ENCODE data around the gene RBMS1.

Gene RBMS1

GRCh38 chr2:160246356-160246755, 247.3 kb downstream of the RBMS1 start:
- Histone ChIP-seq H3K4me1 (ENCODE audit: control insufficient read depth, insufficient read depth, low read length) (no peaks in the 10 kb centered on the region), H3K9me3 (ENCODE audit: control insufficient read depth, insufficient read depth, low read length) (no peaks in the 10 kb centered on the region), H3K27me3 (ENCODE audit: control insufficient read depth, insufficient read depth, low read length) (no peaks in the 10 kb centered on the region), H3K27ac (ENCODE audit: low read length) (no peak overlapping the region), H3K36me3 (ENCODE audit: control insufficient read depth, insufficient read depth, low read length) (no peaks in the 10 kb centered on the region), H3K4me3 (ENCODE audit: low read length) (no peak overlapping the region)
- DNase-seq (ENCODE audit: low read depth, low spot score): no peak
- no CpG with 5 or more reads among the region's 2 CpGs for WGBS (ENCODE audit: insufficient coverage, insufficient read length)

- no CpG with 5 or more reads among the region's 5 CpGs for WGBS (ENCODE audit: insufficient coverage, insufficient read length)
- H3K36me3 ChIP-seq (ENCODE audit: control insufficient read depth, insufficient read depth, low read length): no peaks in the 10 kb centered on the region
- no peak overlapping the region for H3K27ac ChIP-seq (ENCODE audit: low read length)
- no peaks in the 10 kb centered on the region for H3K9me3 ChIP-seq (ENCODE audit: control insufficient read depth, insufficient read depth, low read length)
- no peaks in the 10 kb centered on the region for H3K27me3 ChIP-seq (ENCODE audit: control insufficient read depth, insufficient read depth, low read length)
- H3K4me3 ChIP-seq (ENCODE audit: low read length): no peak overlapping the region
- no peaks in the 10 kb centered on the region for H3K4me1 ChIP-seq (ENCODE audit: control insufficient read depth, insufficient read depth, low read length)
- no peak for DNase-seq (ENCODE audit: low read depth, low spot score)
Measured at GRCh38 chr2:160245614-160246155, 247.9 kb downstream of the RBMS1 start.

GRCh38 chr2:160242893-160243564, 250.6 kb downstream of the RBMS1 start:
- Histone ChIP-seq H3K9me3 (ENCODE audit: control insufficient read depth, insufficient read depth, low read length) (no peaks in the 10 kb centered on the region), H3K36me3 (ENCODE audit: control insufficient read depth, insufficient read depth, low read length) (no peaks in the 10 kb centered on the region), H3K4me1 (ENCODE audit: control insufficient read depth, insufficient read depth, low read length) (no peaks in the 10 kb centered on the region), H3K27ac (ENCODE audit: low read length) (no peak overlapping the region), H3K27me3 (ENCODE audit: control insufficient read depth, insufficient read depth, low read length) (no peaks in the 10 kb centered on the region), H3K4me3 (ENCODE audit: low read length) (no peak overlapping the region)
- DNase-seq (ENCODE audit: low read depth, low spot score): no peak
- WGBS (ENCODE audit: insufficient coverage, insufficient read length): no CpG with 5 or more reads among the region's 3 CpGs

- Histone ChIP-seq H3K27me3 (ENCODE audit: control insufficient read depth, insufficient read depth, low read length) (no peaks in the 10 kb centered on the region), H3K4me3 (ENCODE audit: low read length) (no peak overlapping the region), H3K36me3 (ENCODE audit: control insufficient read depth, insufficient read depth, low read length) (no peaks in the 10 kb centered on the region), H3K27ac (ENCODE audit: low read length) (no peak overlapping the region), H3K4me1 (ENCODE audit: control insufficient read depth, insufficient read depth, low read length) (no peaks in the 10 kb centered on the region), H3K9me3 (ENCODE audit: control insufficient read depth, insufficient read depth, low read length) (no peaks in the 10 kb centered on the region)
- WGBS (ENCODE audit: insufficient coverage, insufficient read length): no CpG with 5 or more reads among the region's 4 CpGs
- DNase-seq (ENCODE audit: low read depth, low spot score): no peak
Measured at GRCh38 chr2:160241251-160242137, 252.1 kb downstream of the RBMS1 start.

- H3K36me3 ChIP-seq (ENCODE audit: control insufficient read depth, insufficient read depth, low read length): no peaks in the 10 kb centered on the region
- no peaks in the 10 kb centered on the region for H3K9me3 ChIP-seq (ENCODE audit: control insufficient read depth, insufficient read depth, low read length)
- DNase-seq (ENCODE audit: low read depth, low spot score): no peak
- no peak overlapping the region for H3K27ac ChIP-seq (ENCODE audit: low read length)
- no CpG with 5 or more reads among the region's 5 CpGs for WGBS (ENCODE audit: insufficient coverage, insufficient read length)
- H3K4me1 ChIP-seq (ENCODE audit: control insufficient read depth, insufficient read depth, low read length): no peaks in the 10 kb centered on the region
- no peak overlapping the region for H3K4me3 ChIP-seq (ENCODE audit: low read length)
- no peaks in the 10 kb centered on the region for H3K27me3 ChIP-seq (ENCODE audit: control insufficient read depth, insufficient read depth, low read length)
Measured at GRCh38 chr2:160239436-160239835, 254.2 kb downstream of the RBMS1 start.

- no peak overlapping the region for H3K27ac ChIP-seq (ENCODE audit: low read length)
- DNase-seq (ENCODE audit: low read depth, low spot score): no peak
- H3K4me1 ChIP-seq (ENCODE audit: control insufficient read depth, insufficient read depth, low read length): no peaks in the 10 kb centered on the region
- no CpG with 5 or more reads among the region's 4 CpGs for WGBS (ENCODE audit: insufficient coverage, insufficient read length)
- H3K9me3 ChIP-seq (ENCODE audit: control insufficient read depth, insufficient read depth, low read length): no peaks in the 10 kb centered on the region
- H3K27me3 ChIP-seq (ENCODE audit: control insufficient read depth, insufficient read depth, low read length): no peaks in the 10 kb centered on the region
- no peak overlapping the region for H3K4me3 ChIP-seq (ENCODE audit: low read length)
- no peaks in the 10 kb centered on the region for H3K36me3 ChIP-seq (ENCODE audit: control insufficient read depth, insufficient read depth, low read length)
Measured at GRCh38 chr2:160238392-160238791, 255.2 kb downstream of the RBMS1 start.

- Histone ChIP-seq H3K4me1 (ENCODE audit: control insufficient read depth, insufficient read depth, low read length) (no peaks in the 10 kb centered on the region), H3K27me3 (ENCODE audit: control insufficient read depth, insufficient read depth, low read length) (no peaks in the 10 kb centered on the region), H3K27ac (ENCODE audit: low read length) (no peak overlapping the region), H3K9me3 (ENCODE audit: control insufficient read depth, insufficient read depth, low read length) (no peaks in the 10 kb centered on the region), H3K4me3 (ENCODE audit: low read length) (no peak overlapping the region), H3K36me3 (ENCODE audit: control insufficient read depth, insufficient read depth, low read length) (no peaks in the 10 kb centered on the region)
- WGBS (ENCODE audit: insufficient coverage, insufficient read length): no CpG with 5 or more reads among the region's 3 CpGs
- DNase-seq (ENCODE audit: low read depth, low spot score): no peak
Measured at GRCh38 chr2:160232905-160233475, 260.6 kb downstream of the RBMS1 start.

- no peak overlapping the region for H3K4me3 ChIP-seq (ENCODE audit: low read length)
- no CpG with 5 or more reads among the region's 1 CpG for WGBS (ENCODE audit: insufficient coverage, insufficient read length)
- DNase-seq (ENCODE audit: low read depth, low spot score): no peak
- no peaks in the 10 kb centered on the region for H3K36me3 ChIP-seq (ENCODE audit: control insufficient read depth, insufficient read depth, low read length)
- H3K27ac ChIP-seq (ENCODE audit: low read length): no peak overlapping the region
- H3K9me3 ChIP-seq (ENCODE audit: control insufficient read depth, insufficient read depth, low read length): no peaks in the 10 kb centered on the region
- H3K27me3 ChIP-seq (ENCODE audit: control insufficient read depth, insufficient read depth, low read length): no peaks in the 10 kb centered on the region
- no peaks in the 10 kb centered on the region for H3K4me1 ChIP-seq (ENCODE audit: control insufficient read depth, insufficient read depth, low read length)
Measured at GRCh38 chr2:160229591-160229990, 264.0 kb downstream of the RBMS1 start.

GRCh38 chr2:160228141-160228917, 265.3 kb downstream of the RBMS1 start:
- Histone ChIP-seq H3K4me1 (ENCODE audit: control insufficient read depth, insufficient read depth, low read length) (no peaks in the 10 kb centered on the region), H3K27me3 (ENCODE audit: control insufficient read depth, insufficient read depth, low read length) (no peaks in the 10 kb centered on the region), H3K36me3 (ENCODE audit: control insufficient read depth, insufficient read depth, low read length) (no peaks in the 10 kb centered on the region), H3K4me3 (ENCODE audit: low read length) (no peak overlapping the region), H3K9me3 (ENCODE audit: control insufficient read depth, insufficient read depth, low read length) (no peaks in the 10 kb centered on the region), H3K27ac (ENCODE audit: low read length) (no peak overlapping the region)
- WGBS (ENCODE audit: insufficient coverage, insufficient read length): no CpG with 5 or more reads among the region's 5 CpGs
- DNase-seq (ENCODE audit: low read depth, low spot score): no peak
